Ishikawa (cell line): ENCODE data around the gene HTRA2.

ENCODE experiments used
- TAF1 ChIP-seq: IDR thresholded peaks from 2 replicates; pipeline ENCODE4 v1.6.1; 2012; ENCODE audit warnings: low read depth, mild to moderate bottlenecking
- ZBTB7A ChIP-seq: IDR thresholded peaks from 2 replicates; pipeline ENCODE4 v1.6.1; 2012; ENCODE audit warnings: low read depth

DNA sequence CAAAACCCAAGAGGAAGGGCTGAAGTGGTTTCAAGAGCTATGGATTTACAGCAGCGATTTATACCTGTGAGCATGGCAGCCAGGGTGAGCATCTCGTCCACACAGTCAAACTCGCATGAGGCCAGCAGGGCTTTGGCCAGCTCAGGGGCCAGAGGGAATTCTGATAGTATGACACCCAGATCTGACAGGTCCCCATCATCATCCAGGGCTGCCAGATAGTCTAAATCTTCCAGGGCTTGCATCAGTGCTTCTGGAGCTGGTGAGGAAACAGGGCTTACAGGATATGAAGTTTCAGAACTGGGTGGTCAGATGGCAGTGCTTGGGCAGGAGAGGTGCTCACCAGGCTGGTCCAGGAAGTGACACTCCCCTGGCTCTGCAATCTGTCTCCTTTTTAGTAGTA lies 7.2 kb upstream of the HTRA2 start:
- TF ChIP-seq TAF1 (no peak), ZBTB7A (no peak)
